ENCODE measurements around the gene CHTF18.

DNA sequence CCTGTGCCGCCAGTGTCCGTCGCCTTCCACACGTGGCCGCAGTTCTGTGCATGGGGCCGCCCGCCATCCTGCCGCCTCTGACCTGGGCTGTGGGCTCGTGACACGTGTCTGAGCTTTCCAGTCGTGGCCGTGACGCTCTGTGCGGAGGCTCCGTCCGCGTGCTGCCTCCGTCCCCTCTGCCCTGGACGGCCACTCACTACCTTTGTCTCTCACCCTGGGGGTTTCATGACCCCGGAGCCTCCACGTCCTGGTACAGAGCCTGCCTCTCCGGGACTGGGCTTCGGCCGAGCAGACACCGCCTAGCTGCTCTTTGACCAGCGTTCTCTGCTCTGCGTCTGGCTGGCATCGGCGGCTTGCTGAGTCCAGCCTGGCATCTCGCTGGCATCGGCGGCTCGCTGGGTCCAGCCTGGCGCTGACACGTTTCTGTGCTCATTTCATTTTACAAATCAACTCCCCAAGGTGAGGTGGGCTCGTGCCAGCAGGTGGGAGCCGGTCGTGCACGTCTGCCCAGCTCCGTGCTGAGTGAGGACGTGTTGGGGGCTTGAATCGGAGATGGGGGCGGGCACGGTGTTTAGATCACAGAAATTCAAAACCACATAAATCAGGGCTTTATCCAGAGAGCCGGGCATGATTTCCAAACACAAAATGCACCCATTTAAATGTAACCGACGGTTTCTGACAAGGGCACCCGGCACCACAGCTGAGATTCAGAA lies 56.4 kb downstream of the CHTF18 start:
- TF ChIP-seq, protein P1, sequence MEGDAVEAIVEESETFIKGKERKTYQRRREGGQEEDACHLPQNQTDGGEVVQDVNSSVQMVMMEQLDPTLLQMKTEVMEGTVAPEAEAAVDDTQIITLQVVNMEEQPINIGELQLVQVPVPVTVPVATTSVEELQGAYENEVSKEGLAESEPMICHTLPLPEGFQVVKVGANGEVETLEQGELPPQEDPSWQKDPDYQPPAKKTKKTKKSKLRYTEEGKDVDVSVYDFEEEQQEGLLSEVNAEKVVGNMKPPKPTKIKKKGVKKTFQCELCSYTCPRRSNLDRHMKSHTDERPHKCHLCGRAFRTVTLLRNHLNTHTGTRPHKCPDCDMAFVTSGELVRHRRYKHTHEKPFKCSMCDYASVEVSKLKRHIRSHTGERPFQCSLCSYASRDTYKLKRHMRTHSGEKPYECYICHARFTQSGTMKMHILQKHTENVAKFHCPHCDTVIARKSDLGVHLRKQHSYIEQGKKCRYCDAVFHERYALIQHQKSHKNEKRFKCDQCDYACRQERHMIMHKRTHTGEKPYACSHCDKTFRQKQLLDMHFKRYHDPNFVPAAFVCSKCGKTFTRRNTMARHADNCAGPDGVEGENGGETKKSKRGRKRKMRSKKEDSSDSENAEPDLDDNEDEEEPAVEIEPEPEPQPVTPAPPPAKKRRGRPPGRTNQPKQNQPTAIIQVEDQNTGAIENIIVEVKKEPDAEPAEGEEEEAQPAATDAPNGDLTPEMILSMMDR (IDR thresholded peaks at IDR 0.05): no peak
- no peak for TF ChIP-seq POLR2A (IDR thresholded peaks at IDR 0.05)
